NCI-H2227 (cell line): ENCODE results near the gene SMG6.
"Not testable (repeated sequence)": the region's sequence is repeated elsewhere in the genome, so short reads cannot be mapped to it uniquely, and the experiment has no call there.

ENCODE experiments used
- DNase-seq: peaks from one replicate; lab custom pipeline; 2025; ENCODE audit not compliant: unreplicated experiment; lab: John Stamatoyannopoulos, UW

Gene SMG6

DNA sequence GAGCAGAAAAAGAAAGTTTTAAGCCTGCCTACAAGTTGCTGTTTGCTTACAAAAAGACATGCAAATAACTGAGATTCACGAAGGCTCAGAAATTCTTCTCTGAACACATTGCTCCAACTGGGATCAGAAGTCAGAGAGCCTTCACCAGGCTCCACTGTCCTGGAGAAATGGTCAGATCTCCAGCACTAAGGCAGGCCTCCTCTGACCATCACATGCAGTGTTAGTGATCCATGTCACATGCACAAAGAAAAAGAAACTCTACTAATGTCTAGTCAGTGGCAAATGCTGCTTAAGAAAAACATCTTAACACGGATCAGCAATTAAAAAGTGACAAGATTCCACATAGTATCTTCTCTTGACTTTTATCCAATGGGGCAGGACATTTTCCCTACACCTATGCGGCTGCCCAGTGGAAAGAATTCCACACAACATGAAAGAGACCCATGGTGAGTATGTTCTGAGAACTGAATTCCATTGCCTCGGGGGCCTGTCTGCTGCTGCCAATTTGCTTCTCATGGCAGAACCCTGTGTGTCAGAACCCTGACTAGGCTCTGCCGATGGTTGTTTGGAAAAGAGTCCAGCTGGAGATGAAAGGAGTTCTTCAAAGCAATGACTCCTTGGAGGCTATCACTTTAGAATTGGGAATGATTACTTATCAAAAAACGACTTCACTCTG lies 152.1 kb downstream of the SMG6 start:
- DNase-seq = no peak

DNA sequence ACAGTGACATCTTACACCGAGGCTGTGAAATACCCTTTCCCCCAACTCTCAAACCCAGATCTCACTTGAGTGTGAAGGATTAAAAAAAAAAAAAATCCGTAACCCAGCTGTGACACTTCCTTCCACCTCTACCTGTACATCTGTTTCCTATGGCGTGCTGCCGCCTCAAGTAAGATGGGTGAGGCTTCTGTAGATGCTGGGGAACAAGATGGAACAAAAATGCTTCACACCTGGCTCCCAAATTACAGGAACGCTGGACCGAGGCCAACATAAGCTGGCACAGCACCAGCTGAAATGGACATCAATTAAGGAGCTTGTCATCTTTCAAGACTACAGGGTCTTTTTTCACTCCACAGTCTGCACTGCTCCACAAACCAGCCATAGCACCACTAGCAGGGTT lies 152.8 kb downstream of the SMG6 start:
- no peak for DNase-seq

DNA sequence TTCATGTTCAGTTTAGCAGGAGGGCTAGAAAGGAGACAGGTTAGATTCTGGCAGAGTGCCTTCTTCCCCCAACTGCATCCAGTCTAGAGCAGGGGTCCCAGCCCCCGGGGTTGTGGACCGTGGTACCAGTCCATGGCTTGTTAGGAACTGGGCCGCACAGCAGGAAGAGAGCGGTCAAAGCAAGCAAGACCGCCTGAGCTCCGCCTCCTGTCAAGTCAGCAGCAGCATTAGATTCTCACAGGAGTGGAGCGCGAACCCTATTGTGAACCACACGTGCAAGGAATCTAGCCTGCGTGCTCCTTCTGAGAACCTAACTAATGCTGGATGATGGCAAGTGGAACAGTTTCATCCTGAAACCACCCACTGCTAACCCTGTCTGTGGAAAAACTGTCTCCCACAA lies 153.7 kb downstream of the SMG6 start:
- no peak for DNase-seq

DNA sequence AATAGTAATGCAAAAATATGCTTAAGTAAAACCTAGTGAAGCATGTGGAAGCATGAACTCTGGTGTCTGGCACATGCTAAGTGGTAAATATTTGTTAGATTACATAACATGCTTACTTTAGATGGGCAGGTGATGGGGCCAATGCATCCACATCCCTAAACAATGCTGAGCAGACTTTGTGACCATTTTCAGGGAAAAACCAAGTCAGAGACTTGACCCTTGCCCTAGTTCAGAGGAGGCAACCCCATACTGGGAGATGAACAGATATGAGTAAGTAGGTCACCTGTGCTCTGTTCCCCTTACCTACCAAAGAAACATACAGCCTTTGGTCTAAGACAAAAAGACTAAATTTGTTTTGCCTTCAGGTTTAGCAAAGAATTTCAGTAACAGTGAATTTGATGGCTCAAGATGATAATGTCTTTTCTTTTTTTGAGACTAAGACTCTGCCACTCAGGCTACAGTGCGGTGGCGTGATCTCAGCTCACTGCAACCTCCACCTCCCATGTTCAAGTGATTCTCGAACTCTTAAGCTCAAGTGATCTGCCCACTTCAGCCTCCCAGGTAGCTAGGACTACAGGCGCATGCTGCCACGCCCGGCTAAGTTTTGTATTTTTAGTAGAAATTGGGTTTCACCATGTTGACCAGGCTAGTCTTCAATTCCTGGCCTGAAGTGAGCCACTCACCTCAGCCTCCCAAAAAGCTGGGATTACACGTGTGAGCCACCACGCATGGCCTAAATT lies 157.3 kb downstream of the SMG6 start:
- no peak for DNase-seq

DNA sequence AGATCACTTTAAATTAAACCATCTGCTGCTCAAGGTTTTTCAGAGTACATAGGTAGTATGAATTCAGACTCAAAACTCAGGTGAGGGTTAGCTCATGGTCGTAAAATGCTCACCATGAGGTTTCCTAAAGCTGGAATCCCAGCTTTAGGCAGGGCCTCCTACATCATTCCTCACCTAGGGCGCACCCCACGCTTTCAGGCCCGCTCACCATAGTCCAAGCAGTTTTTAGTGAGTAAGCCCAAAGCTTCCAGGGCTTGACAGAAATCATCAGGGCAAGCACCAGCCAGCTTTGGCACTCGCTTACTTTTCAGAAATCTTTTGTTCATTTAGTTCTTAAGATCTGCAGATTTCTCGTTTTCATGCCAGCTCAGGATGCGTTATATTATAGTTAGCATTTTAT lies 158.9 kb downstream of the SMG6 start:
- no peak for DNase-seq

DNA sequence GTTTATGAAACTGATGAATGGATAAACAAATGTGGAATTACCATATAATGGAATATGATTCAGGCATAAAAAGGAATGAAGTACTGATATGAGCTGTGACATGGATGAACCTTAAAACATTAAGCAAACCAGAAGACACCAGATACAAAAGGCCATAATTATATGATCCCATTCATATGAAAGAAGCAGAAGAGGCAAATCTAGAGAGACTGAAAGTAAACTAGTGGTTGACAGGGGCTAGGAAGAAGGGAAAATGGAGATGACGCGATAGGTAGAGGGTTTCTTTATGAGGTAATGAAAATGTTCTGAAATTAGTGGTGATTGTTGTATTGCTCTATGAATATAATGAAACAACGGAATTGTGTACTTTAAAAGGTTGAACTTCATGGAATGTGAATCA lies 160.3 kb downstream of the SMG6 start:
- no peak for DNase-seq

DNA sequence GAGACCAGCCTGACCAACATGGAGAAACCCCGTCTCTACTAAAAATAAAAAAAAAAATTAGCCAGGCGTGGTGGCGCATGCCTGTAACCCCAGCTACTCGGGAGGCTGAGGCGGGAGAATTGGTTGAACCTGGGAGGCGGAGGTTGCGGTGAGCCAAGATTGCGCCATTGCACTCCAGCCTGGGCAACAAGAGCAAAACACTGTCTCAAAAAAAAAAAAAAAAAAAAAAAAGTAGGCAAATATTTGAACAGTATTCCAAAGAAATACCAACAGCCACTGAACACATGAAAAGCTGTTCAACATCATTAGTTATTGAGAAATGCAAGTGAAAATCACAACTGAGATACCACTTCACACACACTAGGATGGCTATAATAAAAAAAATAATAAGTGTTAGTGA lies 160.9 kb downstream of the SMG6 start:
- not testable (repeated sequence) for DNase-seq

DNA sequence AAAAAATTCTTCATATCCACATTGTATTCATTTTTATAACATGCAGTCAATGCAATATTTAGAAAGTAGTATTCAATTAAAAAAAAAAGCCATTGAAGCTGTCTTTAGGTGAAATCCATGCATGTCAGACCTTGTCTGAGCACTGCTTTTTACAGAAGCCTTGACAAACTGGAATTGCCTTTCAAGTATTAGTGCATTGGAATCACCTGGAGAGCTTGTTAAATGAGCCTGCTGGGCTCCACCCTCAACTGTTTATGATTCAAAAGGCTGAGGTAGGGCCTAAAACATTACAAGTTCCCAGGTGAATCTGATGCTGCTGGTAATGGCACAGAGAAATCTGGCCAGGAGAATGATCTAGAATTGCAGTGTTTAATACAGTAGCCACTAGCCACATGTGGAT lies 162.9 kb downstream of the SMG6 start:
- no peak for DNase-seq

DNA sequence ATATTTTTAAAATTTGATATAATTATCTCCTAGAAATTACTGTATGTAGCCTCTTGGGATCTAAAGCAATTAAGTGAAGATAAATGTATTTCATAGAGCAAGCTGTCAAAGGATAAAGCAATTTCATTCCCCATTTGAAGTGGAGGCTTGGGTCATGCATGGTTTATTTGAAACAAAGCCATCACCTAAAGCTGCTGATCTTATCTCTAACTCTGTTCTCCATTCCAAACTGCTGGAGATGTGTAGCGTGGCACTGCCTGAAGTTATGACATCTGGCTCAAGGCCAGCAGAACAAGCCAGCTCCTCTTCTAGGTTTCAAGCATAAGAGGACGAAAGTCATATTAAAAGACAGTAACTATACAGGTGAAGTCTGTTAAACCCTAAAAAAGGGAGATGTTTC lies 164.8 kb downstream of the SMG6 start:
- DNase-seq = no peak

DNA sequence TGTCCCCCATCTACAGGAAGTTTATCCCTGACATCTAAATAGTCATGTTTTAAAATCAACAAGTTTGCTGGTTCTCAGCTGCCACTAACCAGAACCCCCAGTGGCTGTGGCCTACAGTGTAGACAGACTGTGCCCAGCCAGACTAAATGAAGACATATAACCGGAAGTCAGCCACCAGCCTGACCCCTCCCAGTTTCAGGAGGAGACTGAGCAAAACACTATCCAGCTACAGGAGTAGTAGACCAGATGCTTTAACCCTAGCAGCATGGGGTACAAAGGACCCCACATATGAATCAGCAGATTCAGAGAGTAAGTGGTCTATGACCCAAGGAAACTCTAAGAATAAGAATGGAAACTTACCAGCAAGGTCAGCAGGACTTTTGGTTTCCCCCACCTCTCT lies 165.3 kb downstream of the SMG6 start:
- DNase-seq = no peak

DNA sequence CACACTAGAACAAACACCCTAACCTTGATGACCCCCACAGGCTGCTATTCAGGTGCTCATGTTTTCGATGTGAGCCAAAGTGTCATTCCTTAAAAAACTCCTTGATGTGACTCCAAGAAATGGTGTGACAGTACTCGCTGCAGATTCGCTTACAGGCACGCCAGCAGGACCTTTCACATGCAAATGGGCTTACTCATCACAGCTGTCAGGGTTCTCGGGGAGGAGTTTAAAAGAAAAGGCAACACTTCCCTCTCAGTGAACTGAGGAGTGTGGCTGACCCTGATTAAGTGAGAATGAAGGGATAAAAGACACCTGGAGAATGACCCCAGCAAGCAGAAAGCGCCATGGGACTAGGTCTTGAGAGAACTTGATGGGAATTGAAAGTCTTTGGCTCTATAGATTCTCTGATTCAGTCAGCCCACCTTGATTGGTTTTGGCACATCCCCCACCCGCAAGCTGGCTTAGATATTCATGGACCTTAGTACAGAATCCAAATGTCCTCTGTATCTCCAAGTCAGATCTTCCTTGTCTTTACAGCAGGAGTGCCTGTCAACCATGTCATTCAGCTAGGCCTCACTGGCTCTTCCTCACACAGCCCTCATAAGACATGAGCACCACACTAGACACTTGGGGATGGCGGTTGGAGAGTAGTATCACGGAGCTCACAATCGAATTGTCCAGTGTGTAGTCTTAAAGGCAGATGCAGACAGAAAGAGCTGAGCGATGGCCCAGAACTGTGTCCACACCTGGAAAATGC lies 166.1 kb downstream of the SMG6 start:
- DNase-seq = peak; percentile 3

DNA sequence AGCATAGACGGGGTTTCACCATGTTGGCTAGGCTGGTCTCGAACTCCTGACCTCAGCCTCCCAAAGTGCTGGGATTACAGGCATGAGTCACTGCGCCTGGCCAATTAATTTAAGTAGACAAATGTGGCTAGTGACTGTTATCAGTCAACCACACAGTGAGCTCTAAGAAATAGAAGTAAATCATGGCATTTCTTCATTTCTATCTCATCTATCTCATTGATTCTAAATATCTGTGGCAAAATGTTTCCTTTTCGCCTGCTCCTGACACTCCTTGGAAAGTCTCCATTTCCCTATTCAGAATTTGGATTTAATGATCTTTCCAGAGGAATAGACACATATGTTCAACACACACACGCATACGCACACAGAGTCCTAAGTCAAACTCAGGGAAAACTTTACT lies 167.3 kb downstream of the SMG6 start:
- DNase-seq = no peak

DNA sequence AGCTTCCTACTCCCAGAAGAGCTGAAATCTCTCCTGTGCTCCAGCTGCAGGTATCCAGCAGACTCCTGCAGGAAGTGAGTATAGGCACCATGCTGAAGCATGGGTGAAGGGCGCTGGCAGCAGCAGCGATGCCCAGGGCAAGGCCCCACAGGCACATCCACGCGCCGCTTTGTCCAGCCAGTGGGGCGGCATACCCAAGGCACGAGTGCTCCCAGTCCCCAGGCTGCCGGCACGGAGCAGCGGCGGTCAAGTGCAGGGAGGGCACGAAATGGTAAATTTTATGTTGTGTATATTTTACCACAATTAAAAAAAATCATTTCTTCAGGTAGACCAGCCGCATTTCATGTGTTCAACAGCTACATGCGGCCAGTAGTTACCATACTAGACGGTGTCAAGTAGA lies 175.6 kb downstream of the SMG6 start:
- DNase-seq = no peak

DNA sequence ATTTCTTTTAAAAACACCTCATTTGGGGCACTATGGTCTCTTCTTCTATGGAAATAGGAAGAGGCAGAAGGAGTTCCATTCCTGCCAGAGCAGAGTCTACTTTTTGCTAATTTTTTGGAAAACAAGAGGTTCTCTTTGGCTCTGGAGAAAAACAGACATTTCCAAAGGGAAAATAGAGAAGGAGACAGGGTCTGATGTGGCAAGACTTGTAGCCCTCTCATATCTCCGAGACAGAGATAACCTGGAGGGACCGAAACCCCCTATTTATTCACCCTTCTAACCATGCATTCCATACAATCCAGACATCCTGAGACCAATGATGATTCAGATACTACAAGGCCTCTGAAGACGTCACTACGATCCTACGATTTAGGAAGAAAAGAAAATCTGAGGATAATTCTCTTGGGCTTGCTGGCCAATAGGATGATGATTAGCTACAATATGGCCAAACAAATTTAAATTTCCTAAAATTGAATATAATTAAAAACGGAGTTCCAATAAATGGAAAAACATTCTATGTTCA lies 178.5 kb downstream of the SMG6 start:
- no peak for DNase-seq

DNA sequence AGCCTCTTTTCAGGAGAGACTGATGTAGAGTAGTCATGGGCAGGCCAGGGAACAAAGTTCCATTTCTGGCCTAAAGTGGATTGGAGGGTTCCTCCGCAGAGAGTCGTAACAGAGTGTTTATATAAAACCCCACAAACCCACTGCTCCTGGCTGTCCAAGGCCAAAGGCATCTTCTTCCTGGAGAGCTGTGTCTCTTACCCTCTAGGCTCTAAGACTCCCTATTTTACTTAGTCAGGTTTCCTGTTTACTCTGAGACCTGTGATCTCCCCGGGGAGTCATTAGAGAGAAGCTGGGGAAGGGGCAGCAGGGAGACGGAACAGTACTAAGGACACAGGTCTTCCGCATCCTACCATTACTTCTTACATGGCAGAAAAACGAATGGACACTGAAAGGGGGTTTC lies 179.2 kb downstream of the SMG6 start:
- no peak for DNase-seq

DNA sequence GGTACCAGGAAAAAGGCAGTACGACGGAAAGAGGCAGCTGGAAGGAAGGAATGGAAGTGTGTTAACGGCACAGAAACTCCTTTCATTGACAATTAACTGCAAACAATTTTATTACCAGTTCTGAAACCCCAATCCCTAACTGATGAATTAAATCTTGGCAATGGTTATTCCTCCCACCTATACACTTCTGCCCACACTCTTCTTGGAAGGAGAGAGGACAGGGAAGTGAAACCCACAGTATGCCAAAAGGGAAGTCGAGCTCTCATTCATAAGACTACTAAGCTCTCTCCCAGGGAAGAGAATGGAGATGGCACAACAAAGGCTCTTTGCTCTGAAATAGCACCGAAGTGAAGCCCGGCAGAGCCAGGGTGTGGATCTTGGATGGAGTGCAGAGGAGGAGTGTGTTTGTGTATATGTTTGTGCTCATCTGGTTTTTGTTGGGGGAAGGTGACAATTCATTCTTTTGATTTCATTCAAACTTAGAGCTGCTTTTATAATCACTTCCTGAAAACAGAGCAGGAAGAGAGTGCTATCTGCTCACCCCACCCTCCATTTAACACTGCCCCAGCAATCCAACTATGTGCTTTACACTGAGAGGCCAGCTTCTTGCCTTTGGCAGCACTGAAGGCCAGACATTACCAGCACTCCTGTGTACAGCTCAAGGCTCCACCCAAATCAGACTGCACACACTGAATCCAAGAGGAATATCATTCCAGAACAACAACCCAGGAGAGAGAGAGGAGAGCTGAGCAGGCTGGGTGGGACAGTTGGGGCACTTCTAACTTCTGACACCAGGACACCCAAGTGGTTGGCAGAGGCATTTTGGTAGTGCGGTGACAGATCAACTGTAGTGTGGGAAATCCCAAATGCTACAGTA lies 180.0 kb downstream of the SMG6 start:
- no peak for DNase-seq

DNA sequence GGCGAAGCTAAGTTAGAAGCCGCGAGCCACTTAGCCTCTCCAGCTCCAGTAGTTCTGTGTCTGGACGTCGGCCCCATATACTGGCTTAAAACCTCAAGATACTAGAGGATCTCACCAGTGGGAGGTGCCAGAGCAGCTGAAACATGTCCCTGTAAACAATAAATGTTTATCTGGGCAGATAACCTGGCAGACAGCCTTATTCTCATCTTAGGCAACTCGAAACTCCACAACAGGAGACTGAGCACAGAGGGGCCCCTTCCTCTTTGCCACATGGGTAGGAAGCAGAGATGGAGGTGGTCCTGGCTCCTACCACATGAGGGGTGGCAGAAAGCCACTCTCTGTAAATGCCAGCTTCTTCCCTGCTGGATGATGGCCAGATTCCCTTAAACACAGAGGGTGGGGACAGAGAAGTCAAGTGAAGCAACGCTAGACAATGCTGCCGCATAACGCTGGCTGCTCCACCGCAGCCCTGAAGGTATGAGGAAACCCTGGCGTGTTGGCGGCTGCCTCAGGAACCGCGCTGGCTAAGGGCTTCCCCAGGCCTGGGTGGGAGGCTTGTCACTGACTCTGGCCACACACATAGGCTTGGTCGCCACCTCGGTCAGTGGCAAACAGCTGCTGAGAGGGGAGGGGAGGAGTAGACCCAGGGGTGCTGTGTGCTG lies 180.8 kb downstream of the SMG6 start:
- DNase-seq = peak; percentile 6

DNA sequence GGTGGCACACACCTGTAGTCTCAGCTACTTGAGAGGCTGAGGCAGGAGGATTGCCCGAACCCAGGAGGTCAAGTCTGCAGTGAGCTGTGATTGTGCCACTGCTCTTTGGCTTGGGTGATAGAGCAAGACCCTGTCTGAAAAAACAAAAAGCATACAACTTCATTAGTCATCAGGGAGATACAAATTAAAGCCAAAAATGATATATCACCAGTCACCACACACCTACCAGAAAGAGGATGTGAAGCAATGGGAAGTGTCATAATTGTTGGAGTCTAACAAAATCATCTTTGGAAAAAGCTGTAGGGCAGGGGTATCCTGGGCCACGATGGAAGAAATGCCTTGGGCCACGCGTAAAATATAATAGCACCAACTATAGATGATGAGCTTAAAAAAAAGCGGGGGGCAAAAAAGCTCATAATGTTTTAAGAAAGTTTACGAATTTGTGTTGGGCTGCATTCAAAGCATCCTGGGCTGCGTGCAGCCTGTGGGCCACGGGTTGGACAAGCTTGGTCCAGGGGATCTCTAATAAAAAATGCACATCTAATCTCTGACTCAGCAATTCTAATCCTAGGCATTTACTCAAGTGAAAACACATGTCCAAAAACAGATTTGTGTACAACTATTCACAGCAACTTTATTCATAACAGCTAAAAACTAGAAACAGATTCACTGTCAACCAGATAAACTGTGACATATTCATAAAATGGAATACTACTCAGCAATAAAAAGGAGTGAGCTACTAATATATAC lies 182.8 kb downstream of the SMG6 start:
- DNase-seq = no peak

DNA sequence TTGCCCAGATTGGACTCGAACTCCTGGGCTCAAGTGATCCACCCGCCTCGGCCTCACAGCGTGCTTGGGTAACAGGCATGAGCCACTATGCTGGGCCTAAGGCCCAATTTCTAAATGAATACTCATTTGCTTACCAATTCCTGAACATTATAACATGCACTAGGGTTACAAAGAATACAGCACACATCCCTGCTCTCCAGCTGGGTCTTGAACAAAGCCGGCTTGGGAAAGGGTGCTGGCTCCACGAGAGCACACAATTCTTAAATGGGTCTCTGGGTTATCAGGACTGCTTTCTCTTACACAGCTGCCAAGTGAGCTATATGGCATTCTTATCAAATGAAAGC lies 190.3 kb downstream of the SMG6 start:
- no peak for DNase-seq

DNA sequence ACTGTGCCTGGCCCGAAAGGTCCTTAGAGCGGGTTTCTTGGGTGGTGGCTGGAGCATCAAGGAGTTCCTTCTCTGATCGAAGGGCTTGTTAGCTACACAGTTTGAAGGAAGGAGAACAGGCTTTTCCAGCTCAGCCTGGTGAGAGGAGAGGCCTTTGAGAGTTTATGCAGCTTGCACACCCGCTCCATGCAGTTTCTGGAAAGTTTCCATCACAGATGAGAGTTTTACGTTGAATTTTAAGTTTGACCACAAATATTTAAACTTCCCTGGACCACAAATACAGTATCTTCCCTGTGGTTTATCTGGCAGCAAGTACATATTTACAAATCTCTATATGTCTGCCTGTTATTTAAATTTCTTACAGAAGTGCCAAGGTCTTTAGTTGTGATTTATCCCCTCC lies 191.9 kb downstream of the SMG6 start:
- DNase-seq = no peak
